Activated CD4-positive, alpha-beta T cell treated with anti-CD3 and anti-CD28 coated beads, Interleukin-2, amount 50 U/mL, for 4 hours (primary cell): Measurements from ENCODE around the gene WASF2.
"Not testable (repeated sequence)": the region's sequence is repeated elsewhere in the genome, so short reads cannot be mapped to it uniquely, and the experiment has no call there.

ENCODE experiments used
- DNase-seq, 2 experiments: peaks; one replicate each; pipeline ENCODE4 v3.0.0-alpha.2; 2020

Gene WASF2

DNA sequence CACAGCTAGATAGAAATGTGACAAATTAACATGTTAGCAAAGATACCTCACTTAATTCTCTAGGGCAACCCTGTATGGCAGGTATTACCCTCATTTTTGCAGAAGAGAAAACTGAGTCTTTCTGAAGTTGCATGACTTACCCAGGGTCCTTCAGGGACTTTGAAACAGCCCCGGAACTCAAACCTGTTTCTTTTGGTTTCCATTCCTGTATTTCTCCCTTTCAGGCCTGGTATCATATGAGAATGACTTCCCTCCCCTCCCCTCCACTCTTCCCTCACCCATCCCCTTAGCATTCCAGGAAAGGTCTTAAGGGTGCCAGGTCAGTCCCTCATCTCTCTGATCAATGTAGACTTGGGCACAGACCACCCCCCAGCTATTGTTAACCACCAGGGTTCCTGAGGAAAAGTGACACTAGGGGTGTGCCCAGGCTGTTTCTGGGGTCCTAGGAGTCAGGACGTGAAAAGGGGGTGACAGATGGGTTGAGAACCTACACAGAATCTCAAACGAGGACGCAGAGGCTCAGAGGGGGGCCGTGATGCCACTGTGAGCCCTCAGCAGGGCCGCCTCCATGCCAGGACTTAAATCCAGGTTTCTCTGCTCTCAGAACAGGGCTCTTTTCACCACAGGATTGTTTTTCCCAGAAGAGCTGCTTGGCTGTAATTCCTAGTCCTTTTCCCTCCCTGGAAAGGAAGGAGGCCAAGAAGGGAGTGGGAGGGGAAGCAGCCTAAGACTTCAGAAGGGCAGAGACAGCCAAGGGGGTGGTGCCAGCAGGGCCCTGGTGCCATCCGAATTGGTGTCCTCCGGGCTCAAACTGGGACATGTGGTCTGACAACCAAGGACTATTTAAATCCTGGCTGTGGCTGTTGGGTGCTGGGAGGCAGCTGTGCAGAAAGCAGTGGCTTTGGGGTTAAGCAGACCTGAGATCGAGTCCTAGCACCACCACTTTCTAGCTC is 2.1 kb upstream of the WASF2 start:
- DNase-seq, result no peak

DNA sequence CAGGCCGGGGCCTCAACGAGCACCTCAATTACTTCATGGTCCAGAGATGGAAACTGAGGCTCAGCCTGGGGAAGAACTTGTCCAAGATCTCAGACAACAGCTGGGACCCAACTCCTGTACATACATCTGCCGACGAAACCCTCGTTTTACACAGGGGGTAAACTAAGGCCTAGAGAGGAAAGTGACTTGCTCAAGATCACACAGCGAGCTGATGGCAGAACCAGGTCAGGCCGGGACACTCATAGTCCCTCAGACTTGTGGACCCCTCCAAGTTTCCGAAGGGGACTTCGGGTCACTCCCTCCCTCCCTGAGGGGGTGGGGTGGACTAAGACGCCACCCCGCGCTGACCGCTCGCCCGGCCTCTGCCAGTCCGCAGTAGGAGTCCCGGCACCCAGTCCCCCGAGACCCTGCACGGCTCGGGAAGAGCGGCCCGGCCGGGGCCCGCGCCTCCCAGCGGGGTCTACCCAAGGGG is 430 bp downstream of the WASF2 start:
- peak in 1 of 2 experiments; percentile 17 for DNase-seq

DNA sequence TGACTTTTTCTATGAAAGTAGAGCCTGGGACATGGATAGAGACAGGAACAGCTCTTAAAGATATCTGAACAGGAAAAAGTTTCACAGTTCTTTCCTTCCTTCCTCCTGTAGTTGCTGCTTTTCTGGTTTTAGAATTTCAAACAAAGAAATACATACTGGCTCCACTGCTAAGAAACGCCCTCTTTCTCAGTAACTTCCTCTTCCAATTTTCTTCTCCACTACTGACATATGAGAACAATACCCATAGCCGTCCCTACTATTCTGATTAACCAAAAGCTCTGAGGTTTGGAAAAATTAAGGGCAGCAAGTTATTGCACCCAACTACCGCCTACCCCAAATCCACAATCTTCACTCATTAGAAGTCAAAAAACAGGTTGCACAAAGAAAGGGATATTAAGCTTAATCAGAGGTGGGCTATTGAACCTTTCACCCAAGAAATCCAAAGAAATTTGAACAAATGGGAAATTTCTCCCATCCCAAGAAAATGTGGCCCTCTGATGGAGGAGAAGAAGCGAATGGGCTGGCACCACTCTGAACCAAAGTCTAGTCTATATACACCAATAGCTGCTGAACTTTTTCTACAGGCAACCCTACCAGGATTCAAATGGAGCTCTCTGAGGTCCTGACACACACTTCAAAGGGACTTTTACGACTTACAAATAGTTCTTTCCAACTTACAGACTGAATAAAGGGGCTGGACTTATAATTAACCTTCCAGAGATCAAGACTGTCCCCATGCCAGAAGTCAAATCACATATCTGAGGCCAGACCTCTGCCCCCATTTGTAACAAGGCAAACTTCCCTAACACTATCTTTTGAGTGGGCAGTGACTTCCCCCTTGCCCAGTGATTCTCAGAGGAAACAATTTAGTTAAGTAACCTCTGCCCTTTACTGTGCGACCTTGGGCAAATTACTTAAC is 1.7 kb downstream of the WASF2 start:
- DNase-seq, result peak in 1 of 2 experiments; percentile 8

DNA sequence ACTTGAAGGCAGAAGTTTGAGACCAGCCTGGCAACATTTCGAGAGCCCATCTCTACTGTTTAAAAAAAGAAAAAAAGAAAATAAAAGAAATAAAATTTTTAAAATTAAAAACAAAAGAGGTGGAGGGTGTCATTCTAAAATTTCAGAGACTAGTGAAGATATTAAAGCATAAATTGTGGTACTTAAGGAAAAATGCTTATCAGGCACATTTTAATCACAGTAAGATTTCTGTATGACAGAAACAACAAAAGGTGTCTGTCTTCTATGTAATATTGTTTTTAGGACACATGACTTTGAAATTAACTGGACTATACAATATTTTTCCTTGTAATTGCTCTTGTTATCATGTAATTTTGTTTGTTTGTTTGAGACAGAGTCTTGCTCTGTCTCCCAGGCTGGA is 4.6 kb downstream of the WASF2 start:
- DNase-seq, result no peak

DNA sequence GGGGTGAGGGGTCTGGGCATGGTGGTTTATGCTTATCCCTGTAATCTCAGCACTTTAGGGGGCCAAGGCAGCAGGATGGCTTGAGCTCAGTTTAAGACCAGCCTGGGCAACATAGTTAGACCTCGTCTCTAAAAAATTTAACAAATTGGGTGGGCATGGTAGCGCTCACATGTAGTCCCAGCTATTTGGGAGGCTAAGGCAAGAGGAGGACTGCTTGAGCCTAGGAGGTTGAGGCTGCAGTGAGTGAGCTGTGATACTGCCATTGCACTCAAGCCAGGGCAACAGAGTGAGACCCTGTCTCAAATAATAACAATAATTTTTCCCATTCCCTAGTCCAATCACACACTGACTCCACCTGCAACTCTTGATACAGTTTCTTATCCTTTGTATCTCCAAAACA is 6.3 kb downstream of the WASF2 start:
- DNase-seq, result no peak

DNA sequence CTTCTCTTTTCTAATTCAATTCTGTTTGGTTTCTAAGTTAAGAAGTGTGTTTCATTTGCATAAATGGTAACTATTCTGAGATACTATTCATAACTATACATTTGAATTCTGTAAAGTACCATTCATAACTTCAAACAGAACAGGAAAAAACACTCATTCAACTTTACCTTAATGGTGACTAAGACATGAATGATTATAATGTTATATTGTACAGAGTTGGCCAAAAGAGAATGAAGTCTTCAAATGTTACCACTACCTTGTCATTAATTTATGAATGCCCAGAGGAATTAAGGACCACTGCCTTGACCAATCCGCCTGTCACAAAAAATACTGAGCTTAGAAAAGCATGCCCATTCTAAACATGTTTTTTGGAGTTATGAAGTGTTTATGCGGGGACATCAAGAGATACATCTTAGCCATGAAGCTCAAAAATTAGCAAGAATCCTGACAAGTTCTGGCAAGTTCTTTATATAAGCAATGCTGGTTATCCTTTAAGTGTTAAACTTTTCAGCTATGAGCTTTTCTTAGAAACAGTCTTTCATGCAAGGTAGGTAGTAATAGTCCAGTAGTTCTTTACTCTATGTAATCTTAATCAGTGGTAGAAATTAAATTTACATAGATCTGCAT is 7.9 kb downstream of the WASF2 start:
- no peak for DNase-seq

DNA sequence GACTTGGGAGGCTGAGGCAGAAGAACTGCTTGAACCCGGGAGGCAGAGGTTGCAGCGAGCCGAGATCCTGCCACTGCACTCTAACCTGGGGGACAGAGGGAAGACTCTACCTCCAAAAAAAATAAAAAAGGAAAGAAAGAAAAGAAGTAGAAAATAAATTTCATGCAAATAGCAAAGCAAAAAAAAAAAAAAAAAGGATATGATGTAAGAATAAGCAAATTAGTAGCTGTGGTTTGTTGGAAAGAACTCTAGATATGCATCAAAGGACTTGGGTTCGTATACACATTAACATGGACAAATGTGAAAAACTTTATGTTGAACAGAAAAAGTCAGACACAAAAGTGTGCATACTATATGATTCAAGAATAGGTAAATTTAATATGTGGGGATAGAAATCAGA is 11.9 kb downstream of the WASF2 start:
- DNase-seq, result no peak

DNA sequence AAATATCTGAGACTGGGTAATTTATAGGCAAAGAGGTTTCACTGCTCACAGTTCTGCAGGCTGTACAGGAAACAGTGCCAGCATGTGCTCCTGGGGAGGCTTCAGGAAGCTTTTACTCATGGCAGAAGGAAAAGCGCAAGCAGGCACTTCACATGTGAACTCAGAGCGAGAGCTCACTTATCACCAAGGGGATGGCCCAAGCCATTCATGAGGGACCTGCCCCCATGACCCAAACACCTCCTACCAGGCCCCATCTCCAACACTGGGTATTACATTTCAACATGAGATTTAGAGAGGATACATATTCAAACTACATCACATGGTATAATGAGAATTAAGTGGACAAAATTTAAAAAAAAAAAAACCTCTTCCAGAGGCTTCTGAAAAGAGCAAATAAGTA is 13.7 kb downstream of the WASF2 start:
- no peak for DNase-seq

DNA sequence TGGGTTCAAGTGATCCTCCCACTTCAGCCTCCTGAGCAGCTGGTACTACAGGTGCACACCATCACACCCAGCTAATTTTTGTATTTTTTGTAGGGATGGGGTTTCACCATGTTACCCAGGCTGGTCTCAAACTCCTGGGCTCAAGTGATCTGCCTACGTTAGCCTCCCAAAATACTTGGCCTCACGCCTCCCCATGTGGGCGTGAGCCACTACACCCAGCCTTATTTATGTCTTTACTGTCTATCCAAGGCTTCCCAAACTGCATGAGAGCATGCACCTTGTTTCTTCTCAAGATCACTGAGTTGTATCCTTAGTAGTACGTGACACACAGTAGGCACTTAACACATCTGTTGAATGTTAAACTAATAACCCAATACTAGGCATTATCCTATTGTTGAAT is 14.2 kb downstream of the WASF2 start:
- no peak for DNase-seq

DNA sequence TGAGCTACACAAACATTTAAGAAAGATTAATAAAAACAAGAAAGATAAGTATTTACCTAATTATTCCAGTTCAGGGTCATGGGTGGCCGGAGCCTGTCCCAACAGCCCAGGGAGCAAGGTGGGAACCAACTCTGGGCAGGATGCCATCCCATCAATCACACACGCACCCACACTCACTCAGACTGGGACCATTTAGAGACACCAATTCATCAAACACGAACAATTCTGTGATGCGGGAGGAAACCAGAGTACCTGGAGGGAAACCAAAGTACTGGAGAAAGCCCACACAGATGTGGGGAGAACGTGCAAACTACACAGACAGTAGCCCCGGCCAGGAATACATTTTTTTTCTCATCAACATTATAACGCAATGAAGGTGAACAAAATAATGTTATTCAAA is 16.2 kb downstream of the WASF2 start:
- no peak for DNase-seq

DNA sequence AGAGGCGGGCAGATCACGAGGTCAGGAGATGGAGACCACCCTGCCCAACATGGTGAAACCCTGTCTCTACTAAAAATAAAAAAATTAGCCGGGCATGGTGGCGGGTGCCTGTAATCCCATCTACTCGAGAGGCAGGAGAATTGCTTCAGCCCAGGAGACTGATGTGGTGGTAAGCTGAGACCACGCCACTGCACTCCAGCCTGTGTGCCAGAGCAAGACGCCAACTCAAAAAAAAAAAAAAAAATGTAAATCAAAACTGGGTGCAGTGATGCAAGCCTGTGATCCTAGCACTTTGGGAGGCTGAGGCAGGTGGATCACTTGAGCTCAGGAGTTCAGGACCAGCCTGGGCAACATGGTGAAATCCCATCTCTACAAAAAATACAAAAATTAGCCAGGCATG is 17.9 kb downstream of the WASF2 start:
- not testable (repeated sequence) for DNase-seq

DNA sequence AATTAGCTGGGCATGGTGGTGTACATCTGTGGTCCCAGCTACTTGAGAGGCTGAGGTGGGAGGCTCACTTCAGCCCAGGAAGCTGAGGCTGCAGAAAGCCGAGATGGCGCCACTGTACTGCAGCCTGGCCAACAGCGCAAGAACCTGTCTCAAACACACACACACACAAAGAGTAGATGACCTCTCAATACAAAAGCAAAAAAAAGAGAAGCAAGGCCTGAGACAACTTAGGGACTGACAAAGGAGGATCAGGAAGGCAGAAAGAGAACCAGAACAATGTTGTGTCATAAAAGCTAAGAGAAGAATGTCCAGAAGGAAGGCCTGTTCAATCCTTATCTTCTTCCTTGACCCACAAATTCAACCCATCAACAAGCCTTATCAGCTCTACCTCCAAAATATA is 18.5 kb downstream of the WASF2 start:
- no peak for DNase-seq

DNA sequence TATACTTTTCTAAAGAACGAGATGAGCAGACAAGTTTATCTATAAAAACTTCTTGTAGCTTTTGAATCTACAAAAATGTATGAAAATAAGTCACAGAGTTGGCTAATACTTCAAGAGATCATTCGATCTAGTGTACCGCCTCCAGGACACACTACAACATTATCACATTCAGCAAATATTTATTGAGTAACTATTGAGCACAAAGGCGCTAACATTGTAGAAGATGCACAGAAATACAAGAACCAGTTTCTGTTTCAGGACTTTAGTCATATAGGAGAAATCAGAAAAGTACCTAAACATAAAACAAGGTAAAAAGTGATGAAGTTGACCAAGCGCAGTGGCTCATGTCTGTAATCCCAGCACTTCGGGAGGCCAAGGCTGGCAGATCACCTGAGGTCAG is 20.6 kb downstream of the WASF2 start:
- no peak for DNase-seq

DNA sequence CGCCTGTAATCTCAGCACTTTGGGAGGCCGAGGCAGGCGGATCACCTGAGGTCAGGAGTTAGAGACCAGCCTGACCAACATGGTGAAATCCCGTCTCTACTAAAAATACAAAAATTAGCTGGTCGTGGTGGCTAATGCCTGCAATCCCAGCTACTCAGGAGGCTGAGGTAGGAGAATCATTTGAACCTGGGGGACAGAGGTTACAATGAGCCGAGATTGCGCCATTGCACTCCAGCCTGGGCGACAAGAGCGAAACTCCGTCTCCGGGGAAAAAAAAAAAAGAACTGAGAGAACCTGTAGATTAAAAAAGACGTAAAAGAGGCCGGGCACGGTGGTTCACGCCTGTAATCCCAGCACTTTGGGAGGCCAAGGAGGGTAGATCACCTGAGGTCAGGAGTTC is 21.6 kb downstream of the WASF2 start:
- DNase-seq, result not testable (repeated sequence)

DNA sequence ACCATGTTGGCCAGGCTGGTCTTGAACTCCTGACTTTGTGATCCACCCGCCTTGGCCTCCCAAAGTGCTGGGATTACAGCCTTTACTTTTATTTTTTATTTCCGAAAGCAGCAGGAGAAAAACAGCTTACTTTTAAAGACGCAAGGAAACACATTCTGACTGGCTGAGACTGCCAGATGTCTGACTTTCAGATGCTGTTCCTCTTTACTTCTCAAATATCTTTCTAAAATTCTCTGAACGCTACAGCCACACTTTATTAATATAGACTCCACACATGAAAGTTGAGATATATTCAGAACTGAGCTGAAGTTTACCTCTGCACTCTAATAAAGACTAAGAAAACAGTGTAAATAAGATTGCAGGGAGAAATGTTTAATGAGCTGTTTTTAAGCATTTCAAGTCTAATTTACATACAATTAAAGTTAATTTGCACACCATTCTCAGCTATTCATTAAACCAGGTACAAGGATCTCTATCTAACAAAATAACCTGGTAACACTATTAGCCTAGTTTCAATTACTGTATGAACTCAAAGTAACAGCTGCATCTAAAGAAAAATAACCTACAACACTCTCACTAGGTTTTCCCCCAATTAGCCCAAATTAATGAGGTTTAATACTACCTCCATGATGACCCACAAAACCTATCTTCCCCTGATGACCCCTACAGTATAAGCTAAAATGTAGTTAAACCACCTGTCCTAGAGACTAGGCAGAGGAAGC is 24.9 kb downstream of the WASF2 start:
- no peak for DNase-seq

DNA sequence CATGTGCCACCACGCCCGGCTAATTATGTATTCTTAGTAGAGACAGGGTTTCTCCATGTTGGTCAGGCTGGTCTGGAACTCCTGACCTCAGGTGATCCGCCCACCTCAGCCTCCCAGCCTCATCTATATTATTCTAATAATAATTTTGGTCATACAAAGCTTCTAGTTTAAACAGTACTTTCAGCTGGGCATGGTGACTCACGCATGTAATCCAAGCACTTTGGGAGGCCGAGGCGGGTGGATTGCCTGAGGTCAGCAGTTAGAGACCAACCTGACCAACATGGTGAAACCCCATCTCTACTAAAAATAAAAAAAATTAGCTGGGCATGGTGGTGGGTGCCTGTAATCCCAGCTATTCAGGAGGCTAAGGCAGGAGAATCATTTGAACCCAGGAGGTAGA is 26.1 kb downstream of the WASF2 start:
- DNase-seq, result not testable (repeated sequence)

DNA sequence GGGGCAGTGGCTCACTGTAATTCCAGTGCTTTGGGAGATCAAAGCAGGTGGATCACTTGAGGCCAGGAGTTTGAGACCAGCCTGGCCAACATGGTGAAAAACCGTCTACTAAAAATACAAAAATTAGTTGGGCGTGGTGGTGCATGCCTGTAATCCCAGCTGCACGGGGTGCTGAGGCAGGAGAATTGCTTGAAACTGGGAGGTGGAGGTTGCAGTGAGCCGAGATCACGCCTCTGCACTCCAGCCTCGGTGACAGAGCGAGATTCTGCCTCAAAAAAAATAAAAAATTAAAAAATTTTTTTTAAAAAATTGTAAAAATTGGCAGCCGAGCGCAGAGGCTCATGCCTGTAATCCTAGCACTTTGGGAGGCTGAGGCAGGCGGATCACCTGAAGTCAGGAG is 31.4 kb downstream of the WASF2 start:
- not testable (repeated sequence) for DNase-seq

DNA sequence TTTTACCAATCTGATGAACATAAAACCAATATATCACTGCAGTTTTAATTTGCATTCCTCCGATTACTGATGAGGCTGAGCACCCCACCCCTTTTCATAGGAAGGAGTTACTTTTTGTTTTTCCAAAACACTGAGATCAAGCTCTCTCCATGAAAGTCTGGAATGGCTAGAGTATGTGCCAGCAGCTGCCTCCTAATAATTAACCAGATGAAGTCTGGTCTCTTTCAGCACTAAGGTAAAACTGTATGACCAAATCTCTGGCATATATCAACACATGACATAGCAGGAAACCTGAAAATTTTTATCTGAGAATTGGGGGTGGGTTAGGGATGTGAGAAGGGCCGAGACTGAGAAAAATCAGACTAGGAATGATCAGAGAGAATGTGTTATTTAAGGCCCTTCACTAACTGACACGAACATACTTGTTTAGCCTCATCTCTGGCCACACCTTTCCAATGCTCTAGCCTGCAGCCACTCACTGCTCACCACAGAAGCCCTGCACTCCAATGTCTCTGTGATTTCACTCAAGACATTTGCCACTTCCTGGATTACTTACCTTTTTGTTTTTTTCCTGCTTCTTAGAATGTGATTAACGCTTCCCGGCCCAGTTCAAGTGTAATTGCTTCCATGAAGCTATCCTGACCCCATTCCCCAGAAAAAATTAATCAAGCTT is 34.7 kb downstream of the WASF2 start:
- no peak for DNase-seq

DNA sequence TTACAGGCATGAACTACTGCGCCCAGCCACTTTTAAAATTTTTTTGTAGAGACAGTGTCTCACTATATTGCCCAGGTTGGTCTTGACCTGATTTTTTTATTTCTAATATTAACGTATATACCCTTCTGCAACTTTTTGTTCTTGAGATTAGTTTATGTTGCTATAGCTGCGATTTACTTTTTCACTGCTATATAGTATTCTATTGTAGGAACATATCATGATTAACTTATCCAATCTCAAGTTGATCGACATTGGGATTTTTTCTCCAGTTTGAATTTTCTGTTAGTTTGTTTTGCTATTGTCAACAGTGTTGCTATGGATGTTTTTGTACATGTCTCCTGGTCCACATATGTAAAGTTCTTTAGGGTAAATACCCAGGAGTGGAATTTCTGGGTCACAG is 35.4 kb downstream of the WASF2 start:
- DNase-seq, result no peak

DNA sequence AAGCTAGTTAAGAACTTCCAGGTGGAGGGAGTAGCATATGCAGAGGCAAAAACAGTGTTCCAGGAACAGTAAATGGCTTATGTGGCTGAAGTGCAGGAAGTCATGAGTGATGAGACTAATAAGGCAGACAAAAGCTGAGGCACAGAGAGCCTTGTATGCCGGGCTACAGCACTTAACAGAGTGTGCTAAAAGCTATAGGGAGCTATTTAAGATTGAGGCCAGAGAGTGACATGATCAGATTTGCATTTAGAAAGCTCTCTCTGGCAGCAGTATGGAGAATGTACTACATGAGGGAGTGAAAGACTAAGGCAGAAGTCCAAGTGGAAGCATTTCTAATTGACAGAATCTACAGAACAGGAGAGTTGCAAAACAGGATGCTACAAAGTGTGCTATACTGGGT is 38.6 kb downstream of the WASF2 start:
- no peak for DNase-seq

DNA sequence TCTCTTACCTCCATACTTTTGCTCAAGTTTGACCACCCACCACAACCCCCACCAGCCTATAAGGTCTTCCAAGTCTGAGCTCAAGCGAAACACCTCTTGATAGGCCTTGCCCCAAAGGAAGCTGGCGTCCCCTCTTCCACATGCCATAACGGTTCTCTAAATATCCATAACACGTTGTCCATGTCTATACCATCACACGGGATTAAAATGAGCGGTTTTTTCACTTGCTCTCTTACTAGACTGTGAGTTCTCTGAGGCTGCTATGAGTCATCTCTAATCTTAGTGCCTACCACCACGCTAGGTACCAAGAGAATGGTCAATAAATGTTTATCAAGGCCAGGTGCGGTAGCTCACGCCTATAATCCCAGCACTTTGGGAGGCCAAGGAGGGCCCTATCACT is 41.0 kb downstream of the WASF2 start:
- DNase-seq, result no peak

DNA sequence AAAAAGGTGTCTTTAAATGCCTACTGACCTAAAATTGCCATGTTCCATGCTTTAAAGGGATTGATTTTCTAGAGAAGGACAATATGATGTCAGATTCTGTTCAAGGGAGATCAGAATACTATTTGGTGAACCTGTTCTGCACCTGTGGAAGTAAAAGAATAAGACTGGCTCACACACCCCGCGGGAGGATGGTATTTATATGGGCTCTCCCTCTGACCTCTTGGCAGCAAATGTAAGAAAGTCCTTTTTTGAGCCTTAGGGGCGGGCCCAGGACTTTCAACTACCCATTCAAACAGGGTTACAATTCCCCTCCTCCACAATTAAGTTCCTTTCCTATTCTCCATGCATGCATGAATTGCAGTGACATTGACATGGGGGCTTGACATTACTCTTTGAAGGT is 42.1 kb downstream of the WASF2 start:
- DNase-seq, result no peak
